HG03139 (cell line): ENCODE results near the gene TXK.

Experiments used
- ATAC-seq: cut with Tn5 transposase; IDR thresholded peaks from one replicate; pipeline ENCODE4 v1.9.1; 2021; ENCODE audit not compliant: unreplicated experiment

TXK gene

DNA sequence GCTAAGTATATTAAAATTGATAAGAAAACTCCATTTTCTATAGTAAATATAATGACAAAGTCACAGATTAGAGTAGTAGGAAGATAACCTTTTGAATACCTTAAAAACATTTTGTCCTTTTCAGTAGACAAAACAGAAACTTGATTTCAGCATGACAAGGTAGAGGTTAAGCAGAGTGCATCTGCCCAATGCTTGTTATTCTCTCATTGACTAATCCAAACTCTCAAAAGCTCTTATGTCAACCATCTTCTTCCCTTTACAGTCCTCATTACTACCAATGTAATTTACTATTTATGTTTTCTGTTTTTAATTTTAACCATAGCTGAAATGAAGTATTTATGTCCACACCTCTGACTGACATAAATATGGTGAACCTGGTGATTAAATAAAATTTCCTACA lies 106.4 kb downstream of the TXK start:
- peak; percentile 56 for ATAC-seq

DNA sequence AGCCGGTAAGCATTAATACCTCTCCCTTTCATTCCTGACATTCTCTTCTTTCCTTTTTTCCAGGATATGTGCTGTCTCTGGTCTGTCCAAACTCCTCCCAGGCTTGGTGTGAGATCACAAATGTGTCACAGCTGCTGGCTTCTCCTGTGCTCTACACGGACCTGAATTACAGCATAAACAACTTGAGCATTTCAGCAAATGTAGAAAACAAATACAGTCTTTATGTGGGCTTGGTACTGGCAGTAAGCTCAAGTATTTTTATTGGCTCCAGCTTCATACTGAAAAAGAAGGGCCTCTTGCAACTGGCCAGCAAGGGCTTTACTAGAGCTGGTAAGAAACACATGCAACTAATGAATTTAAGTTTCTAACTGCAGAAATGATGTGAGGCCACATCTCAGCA lies 109.0 kb downstream of the TXK start:
- no peak for ATAC-seq

DNA sequence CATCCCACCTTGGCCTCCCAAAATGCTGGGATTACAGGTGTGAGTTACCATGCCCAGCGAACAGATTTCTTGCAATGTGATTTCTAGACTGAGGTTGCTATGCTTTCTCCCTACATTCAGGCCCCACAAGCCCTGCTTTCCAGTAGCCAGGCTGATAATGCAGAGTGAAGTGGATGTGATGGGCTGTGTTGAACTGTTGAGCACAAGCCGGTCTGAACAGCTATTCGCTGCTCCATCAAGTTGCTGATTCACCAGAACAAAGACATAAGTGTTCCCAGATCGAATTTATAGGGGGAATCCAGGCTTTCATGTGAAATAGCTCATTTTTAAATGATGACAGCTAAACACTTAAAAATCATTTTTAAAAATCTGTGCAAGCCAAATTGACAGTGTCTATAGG lies 109.5 kb downstream of the TXK start:
- ATAC-seq, result no peak

DNA sequence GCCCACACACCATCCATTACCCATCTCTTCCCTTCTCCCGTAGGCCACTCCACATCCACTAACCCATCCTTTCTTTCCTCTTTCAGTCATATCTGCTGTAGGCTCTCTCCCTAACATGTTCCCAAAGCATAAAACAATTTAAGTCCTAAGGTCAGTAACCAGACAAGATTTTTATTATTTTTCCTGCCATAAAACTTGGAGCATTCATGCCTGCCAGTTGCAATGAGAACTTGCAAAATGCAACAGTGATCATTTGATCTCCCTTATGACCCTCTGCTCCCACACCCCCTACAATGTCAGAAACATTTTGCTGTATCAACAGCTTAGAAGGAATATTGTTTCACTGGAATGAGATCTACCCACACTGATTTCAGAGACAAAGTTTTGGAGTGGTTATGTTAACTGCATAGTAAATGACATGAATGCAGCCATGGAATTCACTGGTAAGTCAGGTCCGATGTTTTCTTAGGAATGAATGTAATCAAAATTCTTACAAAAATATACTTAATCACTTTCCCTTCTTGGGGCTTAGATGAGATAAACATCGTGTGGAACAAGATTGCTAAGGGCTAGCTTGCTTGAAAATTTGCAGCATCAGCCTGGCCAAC lies 111.8 kb downstream of the TXK start:
- no peak for ATAC-seq

DNA sequence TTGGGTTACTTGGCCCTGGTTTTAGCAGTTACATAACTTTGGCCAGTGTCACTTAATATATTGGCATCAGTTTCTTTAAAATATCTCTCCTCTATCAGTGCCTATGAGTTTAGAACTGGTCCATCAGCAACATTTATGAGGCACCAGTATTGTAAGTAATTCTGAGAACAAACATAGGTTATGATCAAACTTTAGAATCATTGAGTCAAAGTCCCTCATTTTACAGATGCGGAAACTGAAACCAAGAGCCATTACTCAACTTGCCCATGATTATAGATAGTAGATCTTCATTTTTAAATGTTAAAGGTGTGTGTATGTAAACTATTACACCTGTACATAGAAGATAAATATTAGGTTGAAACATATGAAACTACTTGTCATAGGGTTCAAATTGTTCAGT lies 113.0 kb downstream of the TXK start:
- no peak for ATAC-seq

DNA sequence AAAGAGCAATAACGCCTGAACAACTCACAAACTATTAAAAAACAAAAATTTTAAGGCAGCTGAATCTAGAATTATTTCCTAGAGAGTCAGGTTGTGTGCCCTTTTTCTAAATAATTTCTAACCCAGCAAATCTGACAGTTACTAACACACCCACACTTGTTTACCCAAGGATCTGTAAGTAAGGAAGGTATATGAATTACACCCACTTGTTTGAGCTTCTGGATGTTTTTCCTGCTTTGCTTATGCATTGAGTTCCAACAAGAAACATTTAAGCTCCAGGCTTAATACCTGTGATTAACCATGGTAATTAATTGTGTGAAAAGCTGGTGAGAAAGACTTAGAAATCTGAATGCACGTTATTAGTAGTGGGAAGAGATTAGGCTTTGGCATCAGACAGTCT lies 115.9 kb downstream of the TXK start:
- ATAC-seq, result no peak

DNA sequence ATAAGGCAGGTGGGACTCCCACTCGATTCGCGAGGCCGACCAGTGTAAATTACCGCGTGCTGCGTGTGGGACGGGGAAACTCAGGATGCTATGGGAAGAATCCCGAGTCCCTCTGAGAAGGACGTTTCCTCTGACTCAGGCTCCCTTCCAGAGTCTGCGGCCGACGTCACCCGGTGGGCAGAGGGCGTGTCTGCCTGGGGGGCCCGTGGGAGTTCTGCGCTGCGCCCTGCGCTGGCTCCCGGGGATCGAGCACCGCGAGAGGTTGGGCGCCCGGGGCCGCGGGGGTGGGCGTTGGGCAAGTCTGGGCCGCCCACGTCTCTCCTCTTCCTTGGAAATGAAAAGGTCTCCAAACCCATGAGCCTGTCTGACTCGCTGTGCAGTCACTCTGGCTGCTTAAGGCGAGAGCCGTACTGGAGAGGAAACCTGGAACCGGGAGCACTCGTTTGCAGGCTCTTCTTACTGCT lies 116.9 kb downstream of the TXK start:
- ATAC-seq, result no peak
